SK-N-SH (cell line): ENCODE data around the gene CIDEC. TPM values are rescaled to one million over a fixed set of nuclear protein-coding genes. Genes with fewer than 3 reads are reported as not detected.

ENCODE experiments used
- CTCF ChIA-PET: fragments of 300-600, 350-600 bp; formaldehyde crosslinking; extraction: SDS; loops from one replicate; lab custom pipeline; 2021; lab: Yijun Ruan, JAX
- POLR2A ChIA-PET: fragments of 350-600 bp; sonication (Branson Sonifier 250); formaldehyde crosslinking; extraction: SDS; loops from one replicate; lab custom pipeline; 2020; ENCODE audit warnings: antibody characterized with exemption, inconsistent platforms; lab: Yijun Ruan, JAX
- DNase-seq: peaks from one replicate; pipeline ENCODE4 v3.0.0; 2012
- H2AFZ ChIP-seq: fragments of 200-600 bp; sonication (generic); 2 replicates; pipeline ENCODE4 v1.8.1; 2016; ENCODE audit warnings: antibody characterized with exemption, mild to moderate bottlenecking, low read depth
- H3F3A ChIP-seq: fragments of 200-600 bp; sonication (generic); replicated peaks from 2 replicates; pipeline ENCODE3; 2016; ENCODE audit warnings: antibody characterized with exemption, mild to moderate bottlenecking; ENCODE audit not compliant: insufficient read depth
- H3K27ac ChIP-seq, 2 experiments: fragments of 200-500 bp in 1 of 2; fragments of 200-600 bp in 1 of 2; sonication (Bioruptor generic) in 1 of 2; sonication (generic), shearing (Covaris generic) in 1 of 2; 2 replicates each; pipeline versions ENCODE4 v1.5.1 to v1.6.1; 2014 to 2016; ENCODE audit warnings: low read depth in 2 of 2, inconsistent platforms in 1 of 2, low read length in 1 of 2, mild to moderate bottlenecking in 1 of 2, mixed read lengths in 1 of 2
- H3K27me3 ChIP-seq: fragments of 200-600 bp; sonication (generic), shearing (Covaris generic); 2 replicates; pipeline ENCODE4 v1.6.1; 2016; ENCODE audit warnings: mixed run types; ENCODE audit not compliant: insufficient read depth
- H3K36me3 ChIP-seq, 2 experiments: fragments of 200-500 bp in 1 of 2; fragments of 200-600 bp in 1 of 2; sonication (Bioruptor generic) in 1 of 2; sonication (generic) in 1 of 2; replicated peaks in 1 of 2; 2 replicates each; pipeline versions ENCODE3 to v1.5.1; 2014 to 2016; ENCODE audit warnings: low read length in 1 of 2, mild to moderate bottlenecking in 1 of 2; ENCODE audit not compliant: insufficient read depth in 2 of 2, control insufficient read depth in 1 of 2
- H3K4me1 ChIP-seq, 2 experiments: fragments of 200-500 bp in 1 of 2; fragments of 200-600 bp in 1 of 2; sonication (Bioruptor generic) in 1 of 2; sonication (generic), shearing (Covaris generic) in 1 of 2; 2 replicates each; pipeline versions ENCODE4 v1.5.1 to v1.6.1; 2014 to 2016; ENCODE audit warnings: low read depth in 1 of 2, low read length in 1 of 2, mixed run types in 1 of 2; ENCODE audit not compliant: insufficient read depth in 2 of 2, control insufficient read depth in 1 of 2
- H3K4me2 ChIP-seq: fragments of 200-600 bp; sonication (generic), shearing (Covaris generic); 2 replicates; pipeline ENCODE4 v1.6.1; 2017; ENCODE audit warnings: mixed run types
- H3K4me3 ChIP-seq, 2 experiments: fragments of 200-500 bp in 1 of 2; fragments of 200-600 bp in 1 of 2; sonication (Bioruptor generic) in 1 of 2; sonication (generic), shearing (Covaris generic) in 1 of 2; 2 replicates each; pipeline versions ENCODE4 v1.5.1 to v1.8.1; 2014 to 2016; ENCODE audit warnings: low read depth in 2 of 2, inconsistent platforms in 1 of 2, low read length in 1 of 2, mild to moderate bottlenecking in 1 of 2, mixed read lengths in 1 of 2, moderate library complexity in 1 of 2
- H3K79me2 ChIP-seq: fragments of 200-600 bp; sonication (generic); 2 replicates; pipeline ENCODE4 v1.8.1; 2017; ENCODE audit warnings: mild to moderate bottlenecking; ENCODE audit not compliant: insufficient read depth
- H3K9ac ChIP-seq: fragments of 200-600 bp; sonication (generic); 2 replicates; pipeline ENCODE4 v1.6.1; 2017; ENCODE audit warnings: mixed run types
- H3K9me2 ChIP-seq: fragments of 200-600 bp; sonication (generic); 2 replicates; pipeline ENCODE4 v1.6.1; 2017; ENCODE audit warnings: mixed run types
- H3K9me3 ChIP-seq: fragments of 200-600 bp; sonication (generic); 2 replicates; pipeline ENCODE4 v1.6.1; 2017; ENCODE audit warnings: mixed run types, mild to moderate bottlenecking, moderate library complexity
- H4K20me1 ChIP-seq: fragments of 200-600 bp; sonication (generic); 2 replicates; pipeline ENCODE4 v1.6.1; 2017; ENCODE audit warnings: mild to moderate bottlenecking, mixed run types; ENCODE audit not compliant: insufficient read depth
- CHD2 ChIP-seq: fragments of 150-350 bp; IDR thresholded peaks from 2 replicates; pipeline ENCODE4 v1.6.1; 2018; ENCODE audit warnings: low read length; ENCODE audit not compliant: partially characterized antibody
- FOXJ3 ChIP-seq: sonication (generic); formaldehyde crosslinking; IDR thresholded peaks from 2 replicates; pipeline ENCODE4 v1.5.1; 2020; ENCODE audit warnings: mild to moderate bottlenecking, missing genetic modification reagents
- FOXM1 ChIP-seq: IDR thresholded peaks from 2 replicates; pipeline ENCODE4 v1.4.0; 2012; ENCODE audit warnings: low read depth, mild to moderate bottlenecking
- GATA2 ChIP-seq: sonication (generic); formaldehyde crosslinking; IDR thresholded peaks from 2 replicates; pipeline ENCODE4 v1.5.0; 2020; ENCODE audit warnings: mild to moderate bottlenecking, missing genetic modification reagents
- MEF2A ChIP-seq: IDR thresholded peaks from 2 replicates; pipeline ENCODE4 v1.4.0; 2012; ENCODE audit warnings: low read depth, borderline replicate concordance
- MXI1 ChIP-seq: IDR thresholded peaks from 2 replicates; pipeline ENCODE4 v1.6.1; 2012; ENCODE audit warnings: mild to moderate bottlenecking, low read depth, low read length, improper control_type of control experiment
- NFIC ChIP-seq: IDR thresholded peaks from 2 replicates; pipeline ENCODE4 v1.4.0; 2012; ENCODE audit warnings: borderline replicate concordance
- NRF1 ChIP-seq: IDR thresholded peaks from 2 replicates; pipeline ENCODE4 v1.6.1; 2012; ENCODE audit warnings: low read depth, mild to moderate bottlenecking, low read length
- POLR2AphosphoS5 ChIP-seq: IDR thresholded peaks from 2 replicates; pipeline ENCODE4 v1.6.1; 2012; ENCODE audit warnings: low read depth, low read length
- RAD21 ChIP-seq: IDR thresholded peaks from 2 replicates; pipeline ENCODE4 v1.6.1; 2012; ENCODE audit warnings: mild to moderate bottlenecking, low read length
- RCOR1 ChIP-seq: fragments of 150-350 bp; IDR thresholded peaks from 2 replicates; pipeline ENCODE4 v1.6.1; 2017; ENCODE audit warnings: antibody characterized with exemption, low read length
- TCF12 ChIP-seq: IDR thresholded peaks from 2 replicates; pipeline ENCODE4 v1.4.0; 2012
- TEAD4 ChIP-seq: IDR thresholded peaks from 2 replicates; pipeline ENCODE4 v1.4.0; 2012; ENCODE audit warnings: mild to moderate bottlenecking, borderline replicate concordance; ENCODE audit not compliant: insufficient read depth
- WGBS: methylation state at CpG from one replicate; pipeline ENCODE4 v1.1.6; 2017; ENCODE audit warnings: low lambda C conversion rate; 5-methylcytosine and 5-hydroxymethylcytosine counted together
- polyA plus RNA-seq, 3 experiments: library from polyadenylated mRNA; depleted of rRNA; stranded (reverse); fragments of >200 nt; gene quantifications; 2 replicates each; pipeline ENCODE4 v1.2.3, GENCODE V29; 2012
- TF ChIP-seq, protein P1 (sequence below): fragments of 150-350 bp; IDR thresholded peaks from 2 replicates; pipeline ENCODE4 v1.6.1; 2016; ENCODE audit warnings: mild to moderate bottlenecking, low read depth, low read length
- TF ChIP-seq, protein P2 (sequence below): IDR thresholded peaks from 2 replicates; pipeline ENCODE4 v1.4.0; 2012; ENCODE audit warnings: low read depth, borderline replicate concordance
- TF ChIP-seq, protein P3 (sequence below): IDR thresholded peaks from 2 replicates; pipeline ENCODE4 v1.4.0; 2012; ENCODE audit warnings: low read depth, borderline replicate concordance
- TF ChIP-seq, protein P4 (sequence below): IDR thresholded peaks from 2 replicates; pipeline ENCODE4 v1.6.1; 2012; ENCODE audit warnings: mild to moderate bottlenecking, low read depth, low read length, moderate library complexity

CIDEC gene
- polyA plus RNA-seq, 1 of the 3 experiments (the other 2 are of a cell fraction), result not detected

DNA sequence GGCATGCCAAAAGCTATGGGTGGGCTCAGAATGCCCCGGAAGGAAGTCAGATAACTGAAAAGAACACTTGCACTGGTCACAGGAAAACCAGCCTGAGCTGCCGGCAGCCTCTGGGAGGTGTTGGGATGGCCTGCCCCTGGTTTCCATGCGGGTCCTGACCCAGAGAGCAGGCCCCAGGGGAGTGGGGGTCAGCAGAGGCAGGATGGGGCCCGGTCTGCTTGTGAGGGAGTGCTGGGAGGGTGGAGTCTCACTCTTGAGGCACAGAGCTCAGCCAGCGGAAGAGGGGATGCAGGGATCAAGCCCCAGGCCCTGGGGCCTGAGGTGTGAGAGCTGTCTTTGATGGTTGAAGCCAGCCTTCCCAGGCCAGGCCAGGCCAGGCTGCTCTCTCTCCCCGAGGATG, 33.8 kb downstream of the CIDEC start:
- TF ChIP-seq TCF12 (no peak), RCOR1 (no peak), POLR2AphosphoS5 (no peak), GATA2 (CRISPR knock-in tag) (no peak), RAD21 (no peak), FOXM1 (no peak), TEAD4 (no peak)
- TF ChIP-seq, protein P1, sequence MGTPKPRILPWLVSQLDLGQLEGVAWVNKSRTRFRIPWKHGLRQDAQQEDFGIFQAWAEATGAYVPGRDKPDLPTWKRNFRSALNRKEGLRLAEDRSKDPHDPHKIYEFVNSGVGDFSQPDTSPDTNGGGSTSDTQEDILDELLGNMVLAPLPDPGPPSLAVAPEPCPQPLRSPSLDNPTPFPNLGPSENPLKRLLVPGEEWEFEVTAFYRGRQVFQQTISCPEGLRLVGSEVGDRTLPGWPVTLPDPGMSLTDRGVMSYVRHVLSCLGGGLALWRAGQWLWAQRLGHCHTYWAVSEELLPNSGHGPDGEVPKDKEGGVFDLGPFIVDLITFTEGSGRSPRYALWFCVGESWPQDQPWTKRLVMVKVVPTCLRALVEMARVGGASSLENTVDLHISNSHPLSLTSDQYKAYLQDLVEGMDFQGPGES, result no peak
- POLR2A ChIA-PET, result no interaction called here
- H3K9ac ChIP-seq, result no peak overlapping the region
- no peaks in the 10 kb centered on the region for H3K27me3 ChIP-seq
- no peak for DNase-seq
- CTCF ChIA-PET, result interaction anchor here (1.0 to 2.3 kb wide), 3 partner anchors 51 to 100 kb away, joined by 3 to 11 read pairs (median 3); no protein-coding TSS in a partner anchor
- peaks cover 4% of the 10 kb centered on the region in 2 experiments for H3K36me3 ChIP-seq
- H3K4me2 ChIP-seq, result no peak overlapping the region
- peaks cover 13% of the 10 kb centered on the region; the same call in 1 of the 2 replicates for H3K79me2 ChIP-seq
- peaks cover 5% of the 10 kb centered on the region in 2 experiments; a peak in 2 of 4 replicates for H3K4me1 ChIP-seq
- no peaks in the 10 kb centered on the region for H3K9me3 ChIP-seq
- H3K4me3 ChIP-seq, result no peak overlapping the region
- 100% methylated on average over 1 of the region's 6 CpGs for WGBS
- no peaks in the 10 kb centered on the region for H3K9me2 ChIP-seq
- no peaks in the 10 kb centered on the region for H4K20me1 ChIP-seq
- no peak overlapping the region for H2AFZ ChIP-seq
- H3F3A ChIP-seq, result peaks cover 3% of the 10 kb centered on the region
- H3K27ac ChIP-seq, result no peak overlapping the region

DNA sequence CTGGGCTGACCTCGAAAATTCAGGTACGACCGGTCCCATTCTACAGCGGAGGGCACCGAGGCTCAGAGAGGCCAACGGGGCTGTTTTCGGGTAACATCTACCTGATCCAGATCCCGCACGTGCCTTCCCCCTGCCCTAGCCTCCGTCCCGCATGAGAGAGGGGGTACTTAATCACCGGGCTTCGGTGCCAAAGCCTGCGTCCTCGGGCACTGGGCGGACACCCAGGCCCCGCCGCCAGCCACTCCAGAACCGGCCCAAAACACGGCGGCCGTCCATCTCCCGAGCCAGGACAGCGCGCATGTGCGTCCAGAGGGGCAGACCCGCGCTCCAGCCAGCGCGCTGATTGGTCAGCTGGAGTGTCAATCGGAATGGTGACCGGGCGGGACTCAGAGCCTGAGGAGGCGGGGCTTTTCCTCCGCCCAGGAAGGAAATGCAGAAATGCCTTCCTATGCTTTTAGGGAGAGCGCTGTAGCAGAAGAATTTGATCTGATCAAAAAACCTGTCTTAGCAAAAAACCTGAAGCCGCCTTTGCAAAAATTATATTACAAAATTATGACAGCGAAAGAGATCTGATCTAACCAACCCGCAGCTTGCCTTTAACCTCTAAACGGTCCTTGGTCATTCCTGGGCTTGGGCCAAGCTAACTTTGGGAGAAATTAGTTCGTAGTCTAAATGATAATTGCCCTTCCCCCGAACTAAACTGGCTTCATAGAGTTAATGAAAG, 36.2 kb downstream of the CIDEC start, which contains the start of gene RPUSD3:
TSS of gene RPUSD3 (minus strand) at position 294 of the 724 bp plus-strand sequence. CDS start at position 276, 18 bp downstream.
- Histone ChIP-seq H3K79me2 (peaks cover 13% of the 10 kb centered on the region; the same call in 1 of the 2 replicates), H3K9me3 (no peaks in the 10 kb centered on the region), H3K9me2 (no peaks in the 10 kb centered on the region), H3K27ac (peak within 1 kb of the TSS; percentile 58 to 74), H3K4me3 (peak within 1 kb of the TSS; percentile 74 to 88), H3K4me1 (peaks cover 5% of the 10 kb centered on the region in 2 experiments; a peak in 2 of 4 replicates), H3K27me3 (no peaks in the 10 kb centered on the region), H3K36me3 (peaks cover 8 to 13% of the 10 kb centered on the region in 2 experiments), H3F3A (peaks cover 3% of the 10 kb centered on the region), H2AFZ (peak within 1 kb of the TSS; percentile 98), H3K9ac (peak within 1 kb of the TSS; percentile 66), H3K4me2 (peak within 1 kb of the TSS; percentile 94), H4K20me1 (no peaks in the 10 kb centered on the region)
- peak; percentile 100 for DNase-seq
- 1% methylated on average over 18 of the region's 42 CpGs for WGBS
- ChIA-PET CTCF (interaction anchor here (1.0 to 3.6 kb wide), 3 partner anchors 16 to 90 kb away, joined by 3 to 10 read pairs (median 4); partner anchors contain the start of gene CRELD1), POLR2A (interaction anchor here (0.8 to 1.2 kb wide), 4 partner anchors 47 to 103 kb away, joined by 3 to 4 read pairs (median 4); partner anchors contain the start of genes ARPC4, JAGN1 and TADA3)
- TF ChIP-seq MEF2A, result no peak
- peak; percentile 86 for TF ChIP-seq POLR2AphosphoS5
- TF ChIP-seq MXI1, result peak; percentile 58; the same call in 1 of the 2 replicates
- TF ChIP-seq, protein P2, sequence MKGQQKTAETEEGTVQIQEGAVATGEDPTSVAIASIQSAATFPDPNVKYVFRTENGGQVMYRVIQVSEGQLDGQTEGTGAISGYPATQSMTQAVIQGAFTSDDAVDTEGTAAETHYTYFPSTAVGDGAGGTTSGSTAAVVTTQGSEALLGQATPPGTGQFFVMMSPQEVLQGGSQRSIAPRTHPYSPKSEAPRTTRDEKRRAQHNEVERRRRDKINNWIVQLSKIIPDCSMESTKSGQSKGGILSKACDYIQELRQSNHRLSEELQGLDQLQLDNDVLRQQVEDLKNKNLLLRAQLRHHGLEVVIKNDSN, result no peak
- no peak for TF ChIP-seq RAD21
- TF ChIP-seq GATA2 (CRISPR knock-in tag), result no peak
- no peak for TF ChIP-seq FOXJ3 (CRISPR knock-in tag)
- TF ChIP-seq CHD2, result peak; percentile 49
- 0 out of 2 replicates have a peak, but pooled peaks have one; percentile 8 for TF ChIP-seq NFIC
- TF ChIP-seq, protein P3, sequence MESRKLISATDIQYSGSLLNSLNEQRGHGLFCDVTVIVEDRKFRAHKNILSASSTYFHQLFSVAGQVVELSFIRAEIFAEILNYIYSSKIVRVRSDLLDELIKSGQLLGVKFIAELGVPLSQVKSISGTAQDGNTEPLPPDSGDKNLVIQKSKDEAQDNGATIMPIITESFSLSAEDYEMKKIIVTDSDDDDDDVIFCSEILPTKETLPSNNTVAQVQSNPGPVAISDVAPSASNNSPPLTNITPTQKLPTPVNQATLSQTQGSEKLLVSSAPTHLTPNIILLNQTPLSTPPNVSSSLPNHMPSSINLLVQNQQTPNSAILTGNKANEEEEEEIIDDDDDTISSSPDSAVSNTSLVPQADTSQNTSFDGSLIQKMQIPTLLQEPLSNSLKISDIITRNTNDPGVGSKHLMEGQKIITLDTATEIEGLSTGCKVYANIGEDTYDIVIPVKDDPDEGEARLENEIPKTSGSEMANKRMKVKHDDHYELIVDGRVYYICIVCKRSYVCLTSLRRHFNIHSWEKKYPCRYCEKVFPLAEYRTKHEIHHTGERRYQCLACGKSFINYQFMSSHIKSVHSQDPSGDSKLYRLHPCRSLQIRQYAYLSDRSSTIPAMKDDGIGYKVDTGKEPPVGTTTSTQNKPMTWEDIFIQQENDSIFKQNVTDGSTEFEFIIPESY, result no peak
- peak; percentile 80 for TF ChIP-seq NRF1
- TF ChIP-seq, protein P4, sequence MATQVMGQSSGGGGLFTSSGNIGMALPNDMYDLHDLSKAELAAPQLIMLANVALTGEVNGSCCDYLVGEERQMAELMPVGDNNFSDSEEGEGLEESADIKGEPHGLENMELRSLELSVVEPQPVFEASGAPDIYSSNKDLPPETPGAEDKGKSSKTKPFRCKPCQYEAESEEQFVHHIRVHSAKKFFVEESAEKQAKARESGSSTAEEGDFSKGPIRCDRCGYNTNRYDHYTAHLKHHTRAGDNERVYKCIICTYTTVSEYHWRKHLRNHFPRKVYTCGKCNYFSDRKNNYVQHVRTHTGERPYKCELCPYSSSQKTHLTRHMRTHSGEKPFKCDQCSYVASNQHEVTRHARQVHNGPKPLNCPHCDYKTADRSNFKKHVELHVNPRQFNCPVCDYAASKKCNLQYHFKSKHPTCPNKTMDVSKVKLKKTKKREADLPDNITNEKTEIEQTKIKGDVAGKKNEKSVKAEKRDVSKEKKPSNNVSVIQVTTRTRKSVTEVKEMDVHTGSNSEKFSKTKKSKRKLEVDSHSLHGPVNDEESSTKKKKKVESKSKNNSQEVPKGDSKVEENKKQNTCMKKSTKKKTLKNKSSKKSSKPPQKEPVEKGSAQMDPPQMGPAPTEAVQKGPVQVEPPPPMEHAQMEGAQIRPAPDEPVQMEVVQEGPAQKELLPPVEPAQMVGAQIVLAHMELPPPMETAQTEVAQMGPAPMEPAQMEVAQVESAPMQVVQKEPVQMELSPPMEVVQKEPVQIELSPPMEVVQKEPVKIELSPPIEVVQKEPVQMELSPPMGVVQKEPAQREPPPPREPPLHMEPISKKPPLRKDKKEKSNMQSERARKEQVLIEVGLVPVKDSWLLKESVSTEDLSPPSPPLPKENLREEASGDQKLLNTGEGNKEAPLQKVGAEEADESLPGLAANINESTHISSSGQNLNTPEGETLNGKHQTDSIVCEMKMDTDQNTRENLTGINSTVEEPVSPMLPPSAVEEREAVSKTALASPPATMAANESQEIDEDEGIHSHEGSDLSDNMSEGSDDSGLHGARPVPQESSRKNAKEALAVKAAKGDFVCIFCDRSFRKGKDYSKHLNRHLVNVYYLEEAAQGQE, result no peak
